ENCODE results near the gene SPAG16.
"Not testable (repeated sequence)": the region's sequence is repeated elsewhere in the genome, so short reads cannot be mapped to it uniquely, and the experiment has no call there.

SPAG16 gene

GRCh38 chr2:214005337-214005736 is 721.1 kb downstream of the SPAG16 start:
- DNase-seq (no peak), ATAC-seq (no peak)

GRCh38 chr2:214006601-214007000 is 722.3 kb downstream of the SPAG16 start:
- DNase-seq (no peak), ATAC-seq (no peak)

GRCh38 chr2:214011676-214012075 is 727.4 kb downstream of the SPAG16 start:
- DNase-seq (no peak), ATAC-seq (no peak)

- no peak for DNase-seq
- ATAC-seq, result no peak
Measured at GRCh38 chr2:214014551-214015220, 730.4 kb downstream of the SPAG16 start.

GRCh38 chr2:214019229-214019972 is 735.1 kb downstream of the SPAG16 start:
- no peak for DNase-seq
- ATAC-seq, result peak; percentile 28

GRCh38 chr2:214019973-214020345 is 735.7 kb downstream of the SPAG16 start:
- ATAC-seq (no peak), DNase-seq (no peak)

GRCh38 chr2:214029190-214029589 is 744.9 kb downstream of the SPAG16 start:
- ATAC-seq (no peak), DNase-seq (no peak)

- ATAC-seq (no peak), DNase-seq (no peak)
Measured at GRCh38 chr2:214031566-214031965, 747.3 kb downstream of the SPAG16 start.

- DNase-seq, result no peak
Measured at GRCh38 chr2:214034417-214034816, 750.2 kb downstream of the SPAG16 start.

GRCh38 chr2:214035091-214035852 is 751.0 kb downstream of the SPAG16 start:
- DNase-seq (no peak), ATAC-seq (no peak)

More at GRCh38 chr2:214034417-214034816, 750.2 kb downstream of the SPAG16 start:
- no peak for ATAC-seq

- DNase-seq (no peak), ATAC-seq (no peak)
Measured at GRCh38 chr2:214035921-214036320, 751.7 kb downstream of the SPAG16 start.

- ATAC-seq (no peak), DNase-seq (no peak)
Measured at GRCh38 chr2:214038186-214038585, 753.9 kb downstream of the SPAG16 start.

GRCh38 chr2:214050731-214051130 is 766.5 kb downstream of the SPAG16 start:
- ATAC-seq (no peak), DNase-seq (no peak)

GRCh38 chr2:214051585-214051984 is 767.3 kb downstream of the SPAG16 start:
- ATAC-seq (no peak), DNase-seq (no peak)

- ATAC-seq (no peak), DNase-seq (no peak)
Measured at GRCh38 chr2:214052235-214052634, 768.0 kb downstream of the SPAG16 start.

- ATAC-seq (no peak), DNase-seq (no peak)
Measured at GRCh38 chr2:214057986-214058385, 773.7 kb downstream of the SPAG16 start.

GRCh38 chr2:214062279-214062678 is 778.0 kb downstream of the SPAG16 start:
- not testable (repeated sequence) for ATAC-seq, DNase-seq

- ATAC-seq (no peak), DNase-seq (no peak)
Measured at GRCh38 chr2:214064471-214064870, 780.2 kb downstream of the SPAG16 start.

- ATAC-seq (no peak), DNase-seq (no peak)
Measured at GRCh38 chr2:214066862-214067261, 782.6 kb downstream of the SPAG16 start.

GRCh38 chr2:214069254-214069653 is 785.0 kb downstream of the SPAG16 start:
- ATAC-seq, result peak; percentile 96
- no peak for DNase-seq

GRCh38 chr2:214075456-214075855 is 791.2 kb downstream of the SPAG16 start:
- ATAC-seq (no peak), DNase-seq (no peak)

GRCh38 chr2:214076527-214076926 is 792.3 kb downstream of the SPAG16 start:
- ATAC-seq (no peak), DNase-seq (no peak)

- DNase-seq, result no peak
- no peak for ATAC-seq
Measured at GRCh38 chr2:214077727-214078126, 793.5 kb downstream of the SPAG16 start.
